ENCODE data around the gene C1orf52. TPM values are rescaled to one million over a fixed set of nuclear protein-coding genes. Genes with fewer than 3 reads are reported as not detected.

Gene C1orf52
- total RNA-seq, 1 experiment from 2014 or later: 44.5 TPM

DNA sequence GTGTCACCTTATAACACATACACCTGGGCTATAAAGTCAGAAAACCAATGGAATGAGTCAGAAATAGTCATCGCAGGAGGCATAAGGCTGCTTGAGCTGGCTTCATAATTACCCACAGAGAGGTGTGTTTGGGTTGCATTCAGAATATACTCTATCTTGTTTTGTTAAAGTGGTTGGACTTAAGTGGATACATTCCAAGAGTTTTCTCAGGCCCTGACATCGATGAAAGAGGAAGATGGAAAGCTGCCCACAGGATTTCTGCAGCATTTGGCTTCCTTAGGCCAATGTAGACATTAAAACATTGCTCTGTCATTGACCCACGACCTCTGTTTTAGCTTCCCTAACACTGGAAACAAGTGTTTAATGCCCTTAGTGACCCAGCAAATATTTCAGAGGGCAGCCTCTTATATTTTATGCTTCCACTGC is 35.6 kb upstream of the C1orf52 start:
- H3K4me1 Mint-ChIP-seq: peaks cover 9% of the 10 kb centered on the region
- H3K4me3 Mint-ChIP-seq: no peak overlapping the region
- ATAC-seq: no peak
- no peaks in the 10 kb centered on the region for H3K36me3 Mint-ChIP-seq
- ChIA-PET CTCF (no interaction called here), POLR2A (no interaction called here)
- DNase-seq (ENCODE audit: low spot score): no peak
- no peak for TF ChIP-seq NR1H2 (CRISPR knock-in tag; IDR thresholded peaks at IDR 0.05)
- TF ChIP-seq, protein P1, sequence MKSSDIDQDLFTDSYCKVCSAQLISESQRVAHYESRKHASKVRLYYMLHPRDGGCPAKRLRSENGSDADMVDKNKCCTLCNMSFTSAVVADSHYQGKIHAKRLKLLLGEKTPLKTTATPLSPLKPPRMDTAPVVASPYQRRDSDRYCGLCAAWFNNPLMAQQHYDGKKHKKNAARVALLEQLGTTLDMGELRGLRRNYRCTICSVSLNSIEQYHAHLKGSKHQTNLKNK (CRISPR knock-in tag; IDR thresholded peaks at IDR 0.05): no peak
- TF ChIP-seq ZNF396 (CRISPR knock-in tag; IDR thresholded peaks at IDR 0.05; ENCODE audit: borderline replicate concordance): no peak
- no peak for TF ChIP-seq TP53 (CRISPR knock-in tag; IDR thresholded peaks at IDR 0.05)
- TF ChIP-seq PRRX2 (CRISPR knock-in tag; IDR thresholded peaks at IDR 0.05): no peak
- no peak for TF ChIP-seq NR3C1 (CRISPR knock-in tag; conservative IDR thresholded peaks at IDR 0.05; ENCODE audit: low read depth)
- no peak for TF ChIP-seq MYBL2 (CRISPR knock-in tag; IDR thresholded peaks at IDR 0.05)
- TF ChIP-seq FOXJ3 (CRISPR knock-in tag; IDR thresholded peaks at IDR 0.05; ENCODE audit: borderline replicate concordance): no peak
- TF ChIP-seq, protein P2, sequence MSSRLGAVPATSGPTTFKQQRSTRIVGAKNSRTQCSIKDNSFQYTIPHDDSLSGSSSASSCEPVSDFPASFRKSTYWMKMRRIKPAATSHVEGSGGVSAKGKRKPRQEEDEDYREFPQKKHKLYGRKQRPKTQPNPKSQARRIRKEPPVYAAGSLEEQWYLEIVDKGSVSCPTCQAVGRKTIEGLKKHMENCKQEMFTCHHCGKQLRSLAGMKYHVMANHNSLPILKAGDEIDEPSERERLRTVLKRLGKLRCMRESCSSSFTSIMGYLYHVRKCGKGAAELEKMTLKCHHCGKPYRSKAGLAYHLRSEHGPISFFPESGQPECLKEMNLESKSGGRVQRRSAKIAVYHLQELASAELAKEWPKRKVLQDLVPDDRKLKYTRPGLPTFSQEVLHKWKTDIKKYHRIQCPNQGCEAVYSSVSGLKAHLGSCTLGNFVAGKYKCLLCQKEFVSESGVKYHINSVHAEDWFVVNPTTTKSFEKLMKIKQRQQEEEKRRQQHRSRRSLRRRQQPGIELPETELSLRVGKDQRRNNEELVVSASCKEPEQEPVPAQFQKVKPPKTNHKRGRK (CRISPR knock-in tag; IDR thresholded peaks at IDR 0.05; ENCODE audit: borderline replicate concordance): no peak
- no peak for TF ChIP-seq TEAD4 (CRISPR knock-in tag; IDR thresholded peaks at IDR 0.05)
- TF ChIP-seq SP1 (CRISPR knock-in tag; conservative IDR thresholded peaks at IDR 0.05): no peak
- H3K27ac Mint-ChIP-seq: no peak overlapping the region
- no peaks in the 10 kb centered on the region for H3K9me3 Mint-ChIP-seq
- no peaks in the 10 kb centered on the region; the same call in 1 of the 2 replicates for H3K27me3 Mint-ChIP-seq (ENCODE audit: low read depth)

DNA sequence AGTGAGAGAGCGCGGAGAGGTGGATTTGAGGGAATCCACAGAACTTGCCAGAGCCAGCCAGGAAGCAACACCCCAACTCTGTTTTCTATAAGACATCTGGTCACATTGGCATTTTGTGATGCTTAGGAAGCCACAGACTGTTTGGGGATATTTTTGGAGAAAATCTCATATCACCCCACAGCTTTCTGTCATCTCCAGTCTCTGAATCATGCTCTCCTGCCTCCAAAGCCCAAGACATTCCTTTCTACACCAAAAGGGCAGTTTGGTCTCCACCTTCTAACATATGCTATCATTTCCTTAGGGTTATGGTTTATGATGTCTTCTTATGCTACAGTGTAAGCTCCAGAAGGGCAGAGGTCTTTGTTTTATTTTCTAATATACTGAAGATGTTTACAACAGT is 31.4 kb upstream of the C1orf52 start:
- ChIA-PET CTCF (no interaction called here), POLR2A (no interaction called here)
- Mint-ChIP-seq H3K4me3 (no peak overlapping the region), H3K27ac (no peak overlapping the region), H3K36me3 (no peaks in the 10 kb centered on the region), H3K9me3 (no peaks in the 10 kb centered on the region), H3K4me1 (no peaks in the 10 kb centered on the region), H3K27me3 (ENCODE audit: low read depth) (no peaks in the 10 kb centered on the region; the same call in 1 of the 2 replicates)
- TF ChIP-seq SMAD4 (CRISPR knock-in tag; IDR thresholded peaks at IDR 0.05) (no peak), SOX15 (CRISPR knock-in tag; IDR thresholded peaks at IDR 0.05) (no peak), TCF7 (CRISPR knock-in tag; IDR thresholded peaks at IDR 0.05; ENCODE audit: low read depth) (no peak), ZNF121 (CRISPR knock-in tag; IDR thresholded peaks at IDR 0.05) (no peak), PRRX2 (CRISPR knock-in tag; IDR thresholded peaks at IDR 0.05) (no peak), ZNF232 (CRISPR knock-in tag; IDR thresholded peaks at IDR 0.05) (no peak), ZNF671 (CRISPR knock-in tag; IDR thresholded peaks at IDR 0.05) (no peak), ATF1 (CRISPR knock-in tag; IDR thresholded peaks at IDR 0.05) (no peak), RELA (CRISPR knock-in tag; IDR thresholded peaks at IDR 0.05; ENCODE audit: borderline replicate concordance) (no peak), ZNF423 (CRISPR knock-in tag; IDR thresholded peaks at IDR 0.05) (no peak)
- TF ChIP-seq, protein P3, sequence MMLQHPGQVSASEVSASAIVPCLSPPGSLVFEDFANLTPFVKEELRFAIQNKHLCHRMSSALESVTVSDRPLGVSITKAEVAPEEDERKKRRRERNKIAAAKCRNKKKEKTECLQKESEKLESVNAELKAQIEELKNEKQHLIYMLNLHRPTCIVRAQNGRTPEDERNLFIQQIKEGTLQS (CRISPR knock-in tag; conservative IDR thresholded peaks at IDR 0.05): no peak
- TF ChIP-seq, protein P4, sequence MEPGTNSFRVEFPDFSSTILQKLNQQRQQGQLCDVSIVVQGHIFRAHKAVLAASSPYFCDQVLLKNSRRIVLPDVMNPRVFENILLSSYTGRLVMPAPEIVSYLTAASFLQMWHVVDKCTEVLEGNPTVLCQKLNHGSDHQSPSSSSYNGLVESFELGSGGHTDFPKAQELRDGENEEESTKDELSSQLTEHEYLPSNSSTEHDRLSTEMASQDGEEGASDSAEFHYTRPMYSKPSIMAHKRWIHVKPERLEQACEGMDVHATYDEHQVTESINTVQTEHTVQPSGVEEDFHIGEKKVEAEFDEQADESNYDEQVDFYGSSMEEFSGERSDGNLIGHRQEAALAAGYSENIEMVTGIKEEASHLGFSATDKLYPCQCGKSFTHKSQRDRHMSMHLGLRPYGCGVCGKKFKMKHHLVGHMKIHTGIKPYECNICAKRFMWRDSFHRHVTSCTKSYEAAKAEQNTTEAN (CRISPR knock-in tag; IDR thresholded peaks at IDR 0.05): no peak
- TF ChIP-seq, protein P5, sequence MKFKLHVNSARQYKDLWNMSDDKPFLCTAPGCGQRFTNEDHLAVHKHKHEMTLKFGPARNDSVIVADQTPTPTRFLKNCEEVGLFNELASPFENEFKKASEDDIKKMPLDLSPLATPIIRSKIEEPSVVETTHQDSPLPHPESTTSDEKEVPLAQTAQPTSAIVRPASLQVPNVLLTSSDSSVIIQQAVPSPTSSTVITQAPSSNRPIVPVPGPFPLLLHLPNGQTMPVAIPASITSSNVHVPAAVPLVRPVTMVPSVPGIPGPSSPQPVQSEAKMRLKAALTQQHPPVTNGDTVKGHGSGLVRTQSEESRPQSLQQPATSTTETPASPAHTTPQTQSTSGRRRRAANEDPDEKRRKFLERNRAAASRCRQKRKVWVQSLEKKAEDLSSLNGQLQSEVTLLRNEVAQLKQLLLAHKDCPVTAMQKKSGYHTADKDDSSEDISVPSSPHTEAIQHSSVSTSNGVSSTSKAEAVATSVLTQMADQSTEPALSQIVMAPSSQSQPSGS (CRISPR knock-in tag; IDR thresholded peaks at IDR 0.05; ENCODE audit: borderline replicate concordance, low read depth): no peak
- TF ChIP-seq, protein P6, sequence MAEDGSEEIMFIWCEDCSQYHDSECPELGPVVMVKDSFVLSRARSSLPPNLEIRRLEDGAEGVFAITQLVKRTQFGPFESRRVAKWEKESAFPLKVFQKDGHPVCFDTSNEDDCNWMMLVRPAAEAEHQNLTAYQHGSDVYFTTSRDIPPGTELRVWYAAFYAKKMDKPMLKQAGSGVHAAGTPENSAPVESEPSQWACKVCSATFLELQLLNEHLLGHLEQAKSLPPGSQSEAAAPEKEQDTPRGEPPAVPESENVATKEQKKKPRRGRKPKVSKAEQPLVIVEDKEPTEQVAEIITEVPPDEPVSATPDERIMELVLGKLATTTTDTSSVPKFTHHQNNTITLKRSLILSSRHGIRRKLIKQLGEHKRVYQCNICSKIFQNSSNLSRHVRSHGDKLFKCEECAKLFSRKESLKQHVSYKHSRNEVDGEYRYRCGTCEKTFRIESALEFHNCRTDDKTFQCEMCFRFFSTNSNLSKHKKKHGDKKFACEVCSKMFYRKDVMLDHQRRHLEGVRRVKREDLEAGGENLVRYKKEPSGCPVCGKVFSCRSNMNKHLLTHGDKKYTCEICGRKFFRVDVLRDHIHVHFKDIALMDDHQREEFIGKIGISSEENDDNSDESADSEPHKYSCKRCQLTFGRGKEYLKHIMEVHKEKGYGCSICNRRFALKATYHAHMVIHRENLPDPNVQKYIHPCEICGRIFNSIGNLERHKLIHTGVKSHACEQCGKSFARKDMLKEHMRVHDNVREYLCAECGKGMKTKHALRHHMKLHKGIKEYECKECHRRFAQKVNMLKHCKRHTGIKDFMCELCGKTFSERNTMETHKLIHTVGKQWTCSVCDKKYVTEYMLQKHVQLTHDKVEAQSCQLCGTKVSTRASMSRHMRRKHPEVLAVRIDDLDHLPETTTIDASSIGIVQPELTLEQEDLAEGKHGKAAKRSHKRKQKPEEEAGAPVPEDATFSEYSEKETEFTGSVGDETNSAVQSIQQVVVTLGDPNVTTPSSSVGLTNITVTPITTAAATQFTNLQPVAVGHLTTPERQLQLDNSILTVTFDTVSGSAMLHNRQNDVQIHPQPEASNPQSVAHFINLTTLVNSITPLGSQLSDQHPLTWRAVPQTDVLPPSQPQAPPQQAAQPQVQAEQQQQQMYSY (CRISPR knock-in tag; IDR thresholded peaks at IDR 0.05): no peak
- TF ChIP-seq, protein P7, sequence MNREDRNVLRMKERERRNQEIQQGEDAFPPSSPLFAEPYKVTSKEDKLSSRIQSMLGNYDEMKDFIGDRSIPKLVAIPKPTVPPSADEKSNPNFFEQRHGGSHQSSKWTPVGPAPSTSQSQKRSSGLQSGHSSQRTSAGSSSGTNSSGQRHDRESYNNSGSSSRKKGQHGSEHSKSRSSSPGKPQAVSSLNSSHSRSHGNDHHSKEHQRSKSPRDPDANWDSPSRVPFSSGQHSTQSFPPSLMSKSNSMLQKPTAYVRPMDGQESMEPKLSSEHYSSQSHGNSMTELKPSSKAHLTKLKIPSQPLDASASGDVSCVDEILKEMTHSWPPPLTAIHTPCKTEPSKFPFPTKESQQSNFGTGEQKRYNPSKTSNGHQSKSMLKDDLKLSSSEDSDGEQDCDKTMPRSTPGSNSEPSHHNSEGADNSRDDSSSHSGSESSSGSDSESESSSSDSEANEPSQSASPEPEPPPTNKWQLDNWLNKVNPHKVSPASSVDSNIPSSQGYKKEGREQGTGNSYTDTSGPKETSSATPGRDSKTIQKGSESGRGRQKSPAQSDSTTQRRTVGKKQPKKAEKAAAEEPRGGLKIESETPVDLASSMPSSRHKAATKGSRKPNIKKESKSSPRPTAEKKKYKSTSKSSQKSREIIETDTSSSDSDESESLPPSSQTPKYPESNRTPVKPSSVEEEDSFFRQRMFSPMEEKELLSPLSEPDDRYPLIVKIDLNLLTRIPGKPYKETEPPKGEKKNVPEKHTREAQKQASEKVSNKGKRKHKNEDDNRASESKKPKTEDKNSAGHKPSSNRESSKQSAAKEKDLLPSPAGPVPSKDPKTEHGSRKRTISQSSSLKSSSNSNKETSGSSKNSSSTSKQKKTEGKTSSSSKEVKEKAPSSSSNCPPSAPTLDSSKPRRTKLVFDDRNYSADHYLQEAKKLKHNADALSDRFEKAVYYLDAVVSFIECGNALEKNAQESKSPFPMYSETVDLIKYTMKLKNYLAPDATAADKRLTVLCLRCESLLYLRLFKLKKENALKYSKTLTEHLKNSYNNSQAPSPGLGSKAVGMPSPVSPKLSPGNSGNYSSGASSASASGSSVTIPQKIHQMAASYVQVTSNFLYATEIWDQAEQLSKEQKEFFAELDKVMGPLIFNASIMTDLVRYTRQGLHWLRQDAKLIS (CRISPR knock-in tag; IDR thresholded peaks at IDR 0.05; ENCODE audit: borderline replicate concordance): no peak
- DNase-seq (ENCODE audit: low spot score) (no peak), ATAC-seq (no peak)
